ENCODE data around the gene SRP72. TPM values are rescaled to one million over a fixed set of nuclear protein-coding genes. Genes with fewer than 3 reads are reported as not detected.
"Not testable (repeated sequence)": the region's sequence is repeated elsewhere in the genome, so short reads cannot be mapped to it uniquely, and the experiment has no call there.

The SRP72 gene
- polyA plus RNA-seq, 1 donor (not counting 4 experiments of a cell fraction or from before 2014, with no cell fraction given) = 126 TPM

- H3K9ac ChIP-seq (ENCODE audit: control insufficient read depth, extremely low read depth, insufficient read depth, low read length) = peak overlapping the region; percentile 99
- H4K20me1 ChIP-seq (ENCODE audit: control insufficient read depth, extremely low read depth, insufficient read depth, low read length) = peaks cover 4% of the 10 kb centered on the region
- FAIRE-seq (peak; percentile 5), DNase-seq (ENCODE audit: low read depth, low spot score) (no peak)
- dilution Hi-C loops (cut with MboI; ENCODE audit: extremely low pct_ligation_motif_present, low sequenced_read_pairs) = no loop called here
- H3K79me2 ChIP-seq (ENCODE audit: control insufficient read depth, insufficient read depth, low read length) = peaks cover 67% of the 10 kb centered on the region
- peaks cover 15% of the 10 kb centered on the region for H3K4me1 ChIP-seq (ENCODE audit: control insufficient read depth, extremely low read depth, insufficient read depth, low read length)
- peak overlapping the region; percentile 79 to 99 (median 90) for H3K4me3 ChIP-seq (ENCODE audit: control insufficient read depth in 2 of 3, extremely low read depth in 1 of 3, insufficient read depth in 2 of 3, low read depth in 1 of 3, low read length in 3 of 3)
- no peaks in the 10 kb centered on the region for H3K9me1 ChIP-seq (ENCODE audit: control insufficient read depth, extremely low read depth, insufficient read depth, low read length)
- H3K4me2 ChIP-seq (ENCODE audit: control insufficient read depth, extremely low read depth, insufficient read depth, low read depth, low read length) = peak overlapping the region; percentile 87
- peak overlapping the region; percentile 99 for H3K27ac ChIP-seq (ENCODE audit: control insufficient read depth, insufficient read depth, low read length)
- no peak overlapping the region for H2AFZ ChIP-seq (ENCODE audit: control insufficient read depth, low read length)
- TF ChIP-seq EZH2 (IDR thresholded peaks at IDR 0.05; ENCODE audit: low read length) = no peak
- no peak for TF ChIP-seq CTCF (optimal IDR thresholded peaks at IDR 0.05 in 1 of 3, IDR thresholded peaks at IDR 0.05 in 1 of 3, conservative IDR thresholded peaks at IDR 0.05 in 1 of 3; ENCODE audit: extremely low read depth in 1 of 3, insufficient read depth in 2 of 3, low read length in 3 of 3)
- no peaks in the 10 kb centered on the region for H3K27me3 ChIP-seq (ENCODE audit: control insufficient read depth, extremely low read depth, insufficient read depth, low read length)
- no peaks in the 10 kb centered on the region for H3K9me3 ChIP-seq (ENCODE audit: control insufficient read depth, low read depth, low read length)
- H3K36me3 ChIP-seq (ENCODE audit: control insufficient read depth in 2 of 2, extremely low read depth in 1 of 2, insufficient read depth in 2 of 2, low read length in 2 of 2) = peaks cover 2 to 7% of the 10 kb centered on the region in 2 experiments
Measured at GRCh38 chr4:56465599-56466295, 1.7 kb upstream of the SRP72 start.

GRCh38 chr4:56466296-56466761 lies 1.1 kb upstream of the SRP72 start:
- H3K36me3 ChIP-seq (ENCODE audit: control insufficient read depth in 2 of 2, extremely low read depth in 1 of 2, insufficient read depth in 2 of 2, low read length in 2 of 2); dilution Hi-C loops (cut with MboI; ENCODE audit: extremely low pct_ligation_motif_present, low sequenced_read_pairs); H3K9me3 ChIP-seq (ENCODE audit: control insufficient read depth, low read depth, low read length); H3K27me3 ChIP-seq (ENCODE audit: control insufficient read depth, extremely low read depth, insufficient read depth, low read length); H3K9me1 ChIP-seq (ENCODE audit: control insufficient read depth, extremely low read depth, insufficient read depth, low read length); H2AFZ ChIP-seq (ENCODE audit: control insufficient read depth, low read length); H4K20me1 ChIP-seq (ENCODE audit: control insufficient read depth, extremely low read depth, insufficient read depth, low read length): not testable (repeated sequence)
- Histone ChIP-seq H3K4me1 (ENCODE audit: control insufficient read depth, extremely low read depth, insufficient read depth, low read length) (peaks cover 15% of the 10 kb centered on the region), H3K27ac (ENCODE audit: control insufficient read depth, insufficient read depth, low read length) (peak overlapping the region; percentile 99), H3K79me2 (ENCODE audit: control insufficient read depth, insufficient read depth, low read length) (peaks cover 68% of the 10 kb centered on the region), H3K4me2 (ENCODE audit: control insufficient read depth, extremely low read depth, insufficient read depth, low read depth, low read length) (peak overlapping the region; percentile 87), H3K4me3 (ENCODE audit: control insufficient read depth in 2 of 3, extremely low read depth in 1 of 3, insufficient read depth in 2 of 3, low read depth in 1 of 3, low read length in 3 of 3) (peak overlapping the region; percentile 79 to 99 (median 90)), H3K9ac (ENCODE audit: control insufficient read depth, extremely low read depth, insufficient read depth, low read length) (peak overlapping the region; percentile 99)
- DNase-seq (ENCODE audit: low read depth, low spot score) (peak; percentile 55), FAIRE-seq (peak; percentile 72)

All from keratinocyte (primary cell).